Lower leg skin (tissue), 3 donors: Measurements from ENCODE around the gene TTC1.

Experiments
- CTCF ChIP-seq, 3 donors: fragments of 450-650 bp; IDR thresholded peaks; one replicate each; pipeline ENCODE4 v1.5.1; 2016; ENCODE audit warnings: antibody characterized with exemption in 3 of 3, mild to moderate bottlenecking in 3 of 3, moderate library complexity in 2 of 3
- POLR2A ChIP-seq, 2 donors: fragments of 450-650 bp; IDR thresholded peaks; one replicate each; pipeline ENCODE4 v1.6.1; 2016 to 2017; ENCODE audit warnings: antibody characterized with exemption in 2 of 2, mild to moderate bottlenecking in 1 of 2, moderate library complexity in 1 of 2

GRCh38 chr5:160029004-160029403, 20.1 kb downstream of the TTC1 start:
- no peak for TF ChIP-seq CTCF (IDR thresholded peaks at IDR 0.05)
- TF ChIP-seq POLR2A (IDR thresholded peaks at IDR 0.05) = no peak
